ENCODE measurements around the gene DDX31.

Gene DDX31

DNA sequence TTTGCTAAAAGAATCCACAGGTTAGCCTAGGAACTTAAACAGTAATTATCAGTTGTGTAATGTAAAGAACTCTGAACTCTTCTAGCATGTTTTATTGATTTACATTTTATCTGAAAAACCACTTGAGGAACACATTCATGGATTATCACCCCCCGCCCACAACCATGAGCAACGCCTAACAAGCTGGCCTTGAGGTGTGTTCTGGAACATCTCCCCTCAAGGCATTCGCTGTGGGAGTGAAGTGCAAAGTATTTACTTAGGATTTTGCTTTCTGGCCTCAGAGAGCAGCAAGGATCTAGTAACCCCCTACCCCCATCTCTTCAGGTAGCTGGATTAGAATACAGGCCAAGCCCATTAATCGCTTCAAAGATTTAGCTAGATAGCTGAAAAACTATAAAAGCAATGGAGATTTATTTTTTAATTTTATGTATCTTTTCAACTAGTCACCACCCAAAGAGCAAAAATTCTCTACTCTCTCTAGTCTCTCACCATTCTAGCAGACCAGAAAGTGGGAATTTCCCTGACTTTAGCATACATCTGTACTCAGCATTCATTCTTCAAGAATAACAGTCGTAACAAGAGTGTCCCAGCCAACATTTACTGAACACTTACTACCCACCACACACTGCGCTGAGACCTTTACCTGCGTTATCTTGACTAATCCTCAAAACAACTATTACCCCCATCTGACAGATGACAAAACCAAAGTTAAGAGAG is 37.2 kb downstream of the DDX31 start:
- no peak for DNase-seq

- no peak for DNase-seq
These were observed 38.1 kb downstream of the DDX31 start for GRCh38 chr9:132631685-132632084.

DNA sequence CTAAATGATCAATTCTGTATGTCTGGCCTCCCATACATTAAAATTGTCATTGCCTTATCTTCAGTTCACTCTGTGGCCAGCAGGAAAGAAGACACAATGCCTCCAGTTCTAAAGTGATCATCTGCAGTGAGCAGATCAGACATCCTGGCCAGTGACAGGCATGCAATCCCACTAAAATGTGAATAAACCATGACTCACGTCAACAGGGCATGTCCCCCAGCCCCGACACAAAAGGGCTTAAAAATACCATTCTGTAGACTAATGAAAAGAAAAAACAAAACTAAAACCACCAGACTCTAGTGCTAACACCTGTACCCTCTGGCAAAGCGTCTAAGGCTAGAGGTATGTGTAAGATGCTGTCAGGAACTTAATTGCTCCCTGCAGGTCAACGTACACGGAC is 38.5 kb downstream of the DDX31 start:
- no peak for DNase-seq

- DNase-seq = no peak
These were observed 39.0 kb downstream of the DDX31 start for GRCh38 chr9:132630811-132631210.

GRCh38 chr9:132630116-132630515 is 39.7 kb downstream of the DDX31 start:
- no peak for DNase-seq

DNA sequence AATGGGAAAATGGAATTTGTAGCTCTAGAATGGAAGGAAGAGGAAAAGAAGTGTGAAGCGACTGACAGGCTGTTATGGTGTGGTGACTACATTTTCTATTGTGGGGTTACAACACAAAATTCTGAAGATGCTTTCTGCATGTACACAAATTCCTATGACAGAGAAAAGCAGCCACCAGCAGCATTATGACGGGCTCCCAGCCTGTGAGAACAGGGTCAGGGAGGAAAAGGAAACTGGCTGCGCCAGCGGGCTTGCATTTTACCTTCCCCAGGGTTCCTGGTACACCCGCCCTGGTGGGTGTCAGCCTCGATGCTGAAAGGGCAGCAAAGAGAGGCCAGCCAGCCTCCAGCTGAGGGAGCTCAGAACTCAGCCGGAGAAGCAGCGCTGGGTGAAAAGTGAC is 41.0 kb downstream of the DDX31 start:
- DNase-seq = no peak

GRCh38 chr9:132627594-132627993 is 42.2 kb downstream of the DDX31 start:
- no peak for DNase-seq

GRCh38 chr9:132627106-132627505 is 42.7 kb downstream of the DDX31 start:
- DNase-seq = no peak

DNA sequence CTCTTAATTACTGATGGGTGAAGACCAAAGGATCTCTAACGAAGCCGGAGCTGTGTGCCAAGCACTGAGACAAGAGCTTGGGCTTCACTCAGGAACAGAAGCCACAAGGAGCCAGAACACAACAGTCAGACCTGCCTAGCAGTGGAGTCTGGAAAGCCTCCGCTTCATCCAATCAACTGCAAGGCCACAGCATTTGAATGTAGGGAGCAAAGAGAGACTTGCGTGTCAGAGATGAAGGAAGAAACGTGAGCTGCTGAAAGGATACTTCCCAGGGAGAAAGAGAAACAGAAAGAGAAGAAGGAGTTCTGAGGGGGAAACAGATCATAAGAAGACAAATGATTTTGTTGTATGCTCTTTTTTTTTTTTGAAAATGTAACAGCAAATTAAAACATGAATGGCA is 43.5 kb downstream of the DDX31 start:
- DNase-seq = no peak

GRCh38 chr9:132622159-132622558 is 47.6 kb downstream of the DDX31 start:
- no peak for DNase-seq

GRCh38 chr9:132616725-132617124 is 53.1 kb downstream of the DDX31 start:
- DNase-seq = no peak

DNA sequence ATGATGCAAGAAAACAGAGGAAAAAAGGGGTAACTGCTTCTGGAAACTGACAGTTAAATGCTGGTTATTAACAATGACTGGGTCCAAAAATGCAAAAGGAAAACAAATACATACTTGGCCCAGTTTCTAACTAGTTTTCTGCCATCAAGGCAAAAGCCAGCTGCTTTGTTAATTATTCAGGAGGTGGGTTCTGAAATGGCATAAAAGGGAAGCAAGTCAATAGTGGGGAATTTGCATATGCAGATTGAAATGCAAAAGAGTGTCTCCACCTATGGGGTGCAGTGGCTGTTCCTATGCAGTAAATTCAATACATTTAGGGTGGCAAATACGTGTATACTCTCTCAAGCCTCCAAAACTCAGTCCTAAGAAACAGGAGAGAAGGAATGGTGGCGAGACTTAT is 54.0 kb downstream of the DDX31 start:
- DNase-seq = no peak

GRCh38 chr9:132614324-132614723 is 55.5 kb downstream of the DDX31 start:
- no peak for DNase-seq

GRCh38 chr9:132610661-132611060 is 59.1 kb downstream of the DDX31 start:
- no peak for DNase-seq

DNA sequence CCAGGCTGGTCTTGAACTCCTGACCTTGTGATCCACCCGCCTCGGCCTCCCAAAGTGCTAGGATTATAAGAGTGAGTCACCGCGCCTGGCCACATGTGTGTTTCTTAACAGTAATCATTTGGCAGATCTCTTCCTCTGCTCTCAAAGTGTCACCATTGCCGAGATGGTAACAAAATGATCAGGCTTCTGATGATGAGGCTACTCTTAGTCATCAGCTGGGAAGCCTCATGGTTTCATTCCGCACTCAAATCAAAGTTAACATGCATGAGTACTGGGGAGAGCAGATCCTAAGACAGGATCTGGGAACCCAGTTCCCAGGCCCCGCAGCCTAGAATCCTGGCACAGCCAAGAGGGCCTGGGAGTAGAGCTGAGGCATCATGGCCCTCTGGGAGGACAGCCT is 60.0 kb downstream of the DDX31 start:
- no peak for DNase-seq

- DNase-seq = no peak
These were observed 60.6 kb downstream of the DDX31 start for GRCh38 chr9:132609184-132609583.

- DNase-seq = no peak
These were observed 63.7 kb downstream of the DDX31 start for GRCh38 chr9:132606066-132606465.

DNA sequence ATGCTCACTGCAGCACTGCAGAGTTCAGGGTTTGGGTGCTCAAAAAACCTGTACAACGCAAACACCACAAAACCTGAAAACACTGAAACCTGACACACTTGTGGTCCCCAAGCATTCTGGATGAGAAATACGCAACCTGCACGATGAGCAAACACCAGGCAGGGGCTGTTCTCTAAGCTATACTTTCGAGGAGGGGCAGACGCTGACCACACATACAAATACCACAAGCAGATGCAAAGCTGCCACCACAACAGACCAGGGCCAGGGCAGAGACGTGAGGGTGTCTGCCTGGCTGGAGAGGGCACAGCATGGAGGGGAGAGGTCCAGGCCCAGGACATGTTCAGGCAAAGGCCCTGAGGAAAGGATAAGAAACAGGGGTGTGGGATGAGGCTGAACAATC is 64.4 kb downstream of the DDX31 start:
- no peak for DNase-seq

DNA sequence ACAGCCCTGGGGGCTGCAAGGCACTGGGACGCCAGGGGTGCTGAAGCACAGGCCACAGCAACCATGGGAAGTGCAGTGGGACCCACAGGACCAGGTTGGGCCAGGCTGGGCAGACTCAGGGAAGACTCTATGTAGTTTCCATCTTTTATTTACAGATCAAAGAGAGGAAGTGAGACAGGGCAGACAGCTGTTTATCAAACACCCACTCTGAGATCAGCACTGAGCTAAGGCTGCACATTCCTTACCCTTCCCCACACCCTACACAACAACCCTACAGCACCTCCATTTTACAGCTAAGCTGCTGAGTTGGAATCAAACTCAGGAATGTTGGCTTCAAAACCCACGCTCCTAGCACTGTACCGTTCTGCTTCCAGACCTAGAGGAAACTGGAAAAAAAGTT is 67.6 kb downstream of the DDX31 start:
- DNase-seq = no peak

DNA sequence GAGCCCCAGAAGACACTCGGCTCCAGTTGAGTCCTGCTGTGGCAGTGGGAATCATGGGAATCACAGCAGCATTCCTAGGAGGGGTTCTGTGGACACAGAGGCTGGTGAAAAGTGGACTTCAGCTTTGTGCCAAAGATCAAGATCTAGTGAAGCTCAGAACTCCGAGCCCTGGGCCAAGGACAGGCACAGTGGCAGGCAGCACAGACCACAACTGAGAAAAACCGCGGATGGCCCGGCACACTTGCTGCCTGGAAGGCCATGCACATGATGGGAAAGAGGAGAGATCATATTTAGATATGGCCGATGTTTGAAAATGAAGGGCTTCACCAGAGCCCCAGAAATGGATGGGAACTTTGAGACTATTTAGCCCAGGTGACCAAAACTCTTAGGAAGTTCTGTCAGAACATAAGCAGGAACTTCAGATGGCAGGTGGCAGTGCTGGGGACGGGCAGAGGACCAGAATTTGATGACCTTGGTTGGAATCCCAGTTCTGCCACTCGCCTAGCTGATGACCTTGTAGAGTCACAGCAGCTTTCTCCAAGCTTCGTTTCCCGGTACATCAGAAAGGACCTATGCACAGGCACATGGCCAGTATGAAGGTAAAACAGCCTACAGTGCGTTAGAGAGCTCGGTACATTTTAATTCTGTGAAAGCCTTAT is 69.3 kb downstream of the DDX31 start:
- DNase-seq = no peak

GRCh38 chr9:132597073-132597775 is 72.6 kb downstream of the DDX31 start:
- DNase-seq = no peak

DNA sequence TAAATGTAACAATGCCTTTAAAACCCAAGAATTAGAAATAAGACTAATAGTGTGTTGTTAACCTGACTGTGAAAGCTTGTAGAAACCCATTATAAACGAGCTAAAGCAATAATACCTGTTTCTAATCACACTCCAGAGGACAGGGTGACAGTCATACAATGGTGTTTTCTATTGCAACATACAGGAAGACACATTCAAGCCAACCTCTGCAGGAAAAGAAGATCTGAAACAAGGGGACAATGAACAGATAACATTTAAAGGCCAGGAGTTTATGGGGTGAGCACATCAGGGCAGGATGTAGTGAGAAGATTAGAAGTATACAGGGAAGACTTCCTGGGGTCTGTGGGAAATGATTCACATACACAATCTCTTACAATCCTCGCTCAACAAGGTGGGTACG is 73.6 kb downstream of the DDX31 start:
- DNase-seq = no peak

DNA sequence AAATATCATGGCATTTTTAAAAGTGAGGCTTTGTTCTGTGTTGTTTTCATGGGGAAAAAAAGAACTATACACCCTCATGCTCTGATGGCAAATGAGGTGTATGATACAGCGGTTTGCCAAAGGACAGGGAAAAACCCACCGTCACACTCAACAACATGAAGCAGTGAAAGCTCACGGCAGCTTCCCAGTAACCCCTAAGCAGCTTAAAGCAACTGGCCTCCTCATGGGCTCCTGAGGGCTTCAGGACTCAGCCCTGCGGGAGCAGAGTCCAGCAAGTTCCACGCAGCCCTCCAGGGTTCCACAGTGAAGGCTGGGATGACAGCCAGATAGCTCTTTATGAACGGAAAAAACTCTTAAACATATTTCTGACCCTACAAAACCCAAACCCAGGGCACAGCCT is 74.5 kb downstream of the DDX31 start:
- no peak for DNase-seq

DNA sequence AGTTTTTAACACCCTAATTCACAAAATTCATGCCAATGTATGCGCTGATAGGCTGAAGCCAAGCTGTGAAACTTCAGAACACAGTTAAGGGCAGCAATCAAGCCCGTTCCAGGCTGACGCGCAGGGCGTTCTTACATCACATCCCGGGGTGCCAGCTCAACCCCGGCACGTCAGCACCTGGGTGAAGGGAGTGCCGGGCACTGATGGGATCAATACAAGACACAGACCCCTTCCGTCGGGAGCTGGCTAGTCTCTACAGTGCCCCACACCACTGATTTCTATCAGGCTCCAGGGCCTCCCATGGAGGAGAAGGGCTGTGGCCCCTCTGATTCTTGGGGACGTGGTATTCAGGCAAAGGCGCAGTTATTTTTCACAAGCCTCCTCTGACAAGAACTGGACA is 75.4 kb downstream of the DDX31 start:
- DNase-seq = no peak

Data from activated naive CD4-positive, alpha-beta T cell (primary cell).